Hematopoietic multipotent progenitor cell treated with erythropoietin and hydrocortisone succinate and interleukin-3 and kit ligand, for 17 days (in vitro differentiated cells): ENCODE data around the gene CDH22.
A peak's percentile ranks its signal among the peaks of the same experiment; 100 is the strongest.

Source experiments
- DNase-seq: peaks from one replicate; pipeline ENCODE4 v3.0.0-alpha.2; 2015; ENCODE audit warnings: low spot score

CDH22 gene

DNA sequence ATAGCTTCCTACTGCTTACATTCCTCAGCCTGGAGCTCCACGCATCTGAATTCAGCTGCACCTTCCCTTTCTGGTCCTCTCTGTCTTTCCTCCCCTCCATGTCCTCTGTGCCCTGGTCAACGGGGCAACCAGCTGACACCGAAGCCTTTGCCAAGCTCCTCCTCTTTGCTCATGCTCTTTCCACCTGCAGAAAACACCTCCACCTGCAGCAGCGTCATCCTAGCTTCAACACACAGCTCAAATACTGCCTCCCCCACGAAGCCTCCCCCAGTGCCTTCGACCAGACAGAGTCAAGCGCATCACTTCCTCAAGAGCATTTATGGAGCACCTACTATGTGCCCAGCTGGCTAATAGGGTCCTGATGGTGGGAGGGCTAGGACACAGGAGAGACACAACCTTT lies 9.2 kb downstream of the CDH22 start:
- no peak for DNase-seq

DNA sequence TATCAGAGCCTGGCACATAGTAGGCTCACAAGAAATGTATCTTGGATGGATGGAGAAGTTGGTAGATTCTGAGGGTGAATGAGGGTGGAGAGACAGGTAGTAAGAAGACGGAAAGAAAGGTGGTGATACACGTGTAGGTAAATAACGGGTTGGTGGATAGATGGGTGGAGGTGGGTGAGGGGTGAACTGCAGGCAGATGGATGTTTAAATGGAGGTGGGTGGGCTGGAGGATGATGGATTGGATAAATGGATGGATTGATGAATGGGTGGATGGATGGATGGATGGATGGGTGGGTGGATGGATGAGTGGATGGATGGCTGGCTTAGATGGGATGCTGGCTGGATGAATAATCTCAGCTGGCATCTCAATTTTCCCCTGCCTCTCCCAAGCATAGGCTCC lies 9.9 kb downstream of the CDH22 start:
- DNase-seq = no peak

DNA sequence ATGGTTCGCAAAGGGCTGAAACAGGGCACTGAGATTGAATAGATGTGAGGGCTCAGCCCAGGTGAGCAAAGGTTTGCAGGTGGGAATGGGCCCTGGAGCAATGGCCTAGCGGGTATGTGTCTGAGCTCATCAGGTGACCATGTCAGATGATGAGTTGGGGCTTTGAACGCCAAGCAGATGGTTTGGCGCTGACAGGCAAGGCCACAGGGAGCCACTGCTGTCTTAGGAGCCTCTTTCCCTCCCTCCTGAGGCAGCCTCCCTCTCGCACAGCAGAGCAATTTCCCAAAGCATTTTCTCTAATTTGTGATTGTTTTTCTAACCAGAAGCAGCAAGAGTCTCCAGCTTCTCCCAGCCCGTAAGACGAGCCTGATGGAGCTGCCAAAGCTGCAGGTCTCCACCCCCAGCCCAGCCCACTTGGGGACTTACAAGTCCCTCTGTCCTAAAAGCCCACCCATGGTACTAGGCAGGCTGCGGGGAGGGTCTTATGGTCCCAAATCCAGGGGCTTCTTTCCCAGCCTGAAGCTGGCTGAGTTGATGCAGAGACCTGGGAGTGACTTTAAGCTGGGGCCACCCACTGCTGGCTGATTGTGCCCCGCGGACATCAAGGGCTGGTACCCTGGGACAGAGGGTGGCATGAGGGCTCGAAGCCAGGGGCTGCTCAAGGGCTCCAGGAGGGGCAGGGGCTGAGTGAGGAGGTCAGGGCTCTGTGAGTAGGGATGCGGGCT lies 11.6 kb downstream of the CDH22 start:
- DNase-seq = no peak

- DNase-seq = no peak
Observed at GRCh38 chr20:46293084-46293483, 15.2 kb downstream of the CDH22 start.

DNA sequence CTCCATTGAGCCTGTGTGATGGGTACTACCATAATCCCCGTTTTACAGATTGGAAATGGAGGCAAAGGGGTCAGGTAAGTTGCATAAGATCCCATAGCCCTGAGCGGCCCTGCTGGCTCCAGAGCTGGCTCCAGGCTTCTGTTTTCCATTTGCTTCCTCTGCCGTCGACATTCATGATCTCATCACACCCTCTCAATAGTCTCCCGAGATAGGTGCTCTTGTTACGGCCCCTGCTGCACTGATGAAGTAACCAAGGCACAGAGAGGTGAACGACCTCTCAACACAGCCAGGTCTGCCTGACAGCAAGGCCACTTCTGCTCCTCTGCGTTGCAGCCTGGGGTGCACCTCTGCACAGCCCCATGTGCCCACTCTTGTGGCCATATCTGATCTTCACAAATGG lies 16.9 kb downstream of the CDH22 start:
- no peak for DNase-seq

DNA sequence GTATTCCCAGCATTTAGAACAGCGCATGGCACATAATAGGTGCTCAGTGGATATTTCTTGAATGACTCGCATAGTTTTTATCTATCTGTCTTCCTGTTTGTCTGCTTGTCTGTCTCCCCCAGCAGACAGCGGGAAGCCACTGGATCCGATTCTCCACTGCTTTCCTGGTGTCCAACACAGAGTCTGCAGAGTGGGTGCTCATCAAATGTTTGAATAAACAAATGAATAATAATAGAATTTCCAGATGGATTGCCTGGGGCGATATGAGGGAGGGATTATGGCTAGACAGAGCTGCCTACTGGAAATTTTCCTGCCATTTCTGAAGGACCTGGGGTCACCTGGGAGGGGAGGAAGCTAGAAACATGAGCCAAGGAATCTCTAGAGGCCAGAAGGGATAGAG lies 18.9 kb downstream of the CDH22 start:
- no peak for DNase-seq

- DNase-seq = no peak
Observed at GRCh38 chr20:46286977-46287376, 21.3 kb downstream of the CDH22 start.

- no peak for DNase-seq
Observed at GRCh38 chr20:46286382-46286781, 21.9 kb downstream of the CDH22 start.

DNA sequence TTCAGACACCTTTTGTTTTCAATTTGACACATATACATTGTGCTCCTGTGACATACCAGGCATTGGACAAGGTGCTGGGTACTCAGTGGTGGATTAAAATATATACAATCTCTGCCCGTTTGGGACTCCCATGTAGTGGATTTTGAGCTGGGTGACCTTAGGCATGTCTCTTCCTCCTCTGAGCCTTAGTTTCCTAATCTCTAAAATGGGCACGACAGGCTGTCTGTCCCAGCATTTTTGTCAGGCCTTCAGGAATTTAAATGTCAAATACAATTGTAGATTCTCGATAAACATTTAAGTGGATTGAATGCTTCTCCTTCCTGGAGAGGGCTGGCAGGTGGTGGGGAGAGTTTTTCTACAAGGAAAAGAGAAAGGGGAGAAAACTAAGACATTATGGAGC lies 22.6 kb downstream of the CDH22 start:
- DNase-seq = no peak

- DNase-seq = no peak
Observed at GRCh38 chr20:46285072-46285471, 23.2 kb downstream of the CDH22 start.

DNA sequence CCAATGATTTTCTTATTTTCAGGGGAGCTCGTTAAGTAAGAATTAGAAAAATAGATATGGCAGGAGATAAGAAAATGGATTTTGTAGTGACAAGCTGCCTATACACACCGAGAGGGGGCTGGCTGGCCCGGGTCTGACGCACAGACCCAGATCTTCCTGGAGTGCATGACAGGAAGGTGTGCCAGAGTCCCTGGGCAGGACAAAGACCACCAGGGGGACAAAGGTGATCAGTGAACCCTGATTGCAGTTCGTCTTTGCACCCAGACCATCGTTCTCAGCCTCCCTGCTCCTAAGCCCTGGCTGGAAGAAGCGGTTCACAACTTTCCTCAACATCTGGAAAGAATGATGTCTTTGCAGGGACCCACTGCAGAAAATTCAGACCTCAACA lies 24.3 kb downstream of the CDH22 start:
- no peak for DNase-seq

GRCh38 chr20:46283426-46284039 lies 24.8 kb downstream of the CDH22 start:
- DNase-seq = no peak

DNA sequence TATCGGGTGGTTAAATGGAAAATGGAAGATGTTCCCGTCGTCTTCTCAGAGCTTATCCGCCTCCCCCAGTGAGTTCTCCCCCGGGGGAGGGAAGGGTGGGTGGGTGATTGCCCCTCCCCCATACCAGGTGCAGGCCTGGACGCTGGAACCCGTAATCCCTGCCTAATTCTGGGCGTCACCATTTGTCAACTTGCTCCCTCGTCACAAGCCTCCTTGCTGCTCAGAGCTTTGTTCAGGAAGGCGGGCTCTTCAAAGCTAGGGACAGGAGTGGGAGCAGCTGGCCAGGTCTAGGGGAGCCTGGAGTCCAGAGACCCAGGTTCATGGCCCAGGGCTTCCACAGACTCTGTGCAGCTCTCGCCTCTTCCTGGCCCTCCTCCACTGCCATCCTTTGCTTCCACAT lies 25.6 kb downstream of the CDH22 start:
- DNase-seq = no peak

GRCh38 chr20:46279103-46279502 lies 29.2 kb downstream of the CDH22 start:
- DNase-seq = peak; percentile 5

GRCh38 chr20:46277602-46278001 lies 30.7 kb downstream of the CDH22 start:
- no peak for DNase-seq

- DNase-seq = no peak
Observed at GRCh38 chr20:46276531-46276930, 31.8 kb downstream of the CDH22 start.

GRCh38 chr20:46275091-46275490 lies 33.2 kb downstream of the CDH22 start:
- DNase-seq = no peak

DNA sequence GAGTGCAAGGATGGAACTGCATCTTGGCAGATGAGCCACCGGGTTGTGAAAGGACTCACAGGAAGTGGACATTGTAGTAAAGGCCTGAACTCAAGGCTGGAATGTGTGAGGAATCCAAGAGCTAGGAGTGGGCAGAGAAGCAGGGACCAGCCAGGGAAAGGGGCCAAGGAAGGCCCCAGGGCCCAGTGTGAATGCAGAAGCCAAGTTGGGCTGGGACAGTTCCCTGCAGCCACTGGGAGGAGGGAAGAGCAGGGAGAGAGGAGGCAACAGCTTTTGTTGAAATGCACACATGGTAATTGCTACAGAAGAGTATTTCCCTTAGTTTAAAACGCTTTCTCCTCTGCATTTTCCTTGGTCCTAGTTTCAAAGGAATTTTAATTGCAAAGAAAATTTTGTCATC lies 34.6 kb downstream of the CDH22 start:
- DNase-seq = no peak

- no peak for DNase-seq
Observed at GRCh38 chr20:46272389-46273047, 35.8 kb downstream of the CDH22 start.

DNA sequence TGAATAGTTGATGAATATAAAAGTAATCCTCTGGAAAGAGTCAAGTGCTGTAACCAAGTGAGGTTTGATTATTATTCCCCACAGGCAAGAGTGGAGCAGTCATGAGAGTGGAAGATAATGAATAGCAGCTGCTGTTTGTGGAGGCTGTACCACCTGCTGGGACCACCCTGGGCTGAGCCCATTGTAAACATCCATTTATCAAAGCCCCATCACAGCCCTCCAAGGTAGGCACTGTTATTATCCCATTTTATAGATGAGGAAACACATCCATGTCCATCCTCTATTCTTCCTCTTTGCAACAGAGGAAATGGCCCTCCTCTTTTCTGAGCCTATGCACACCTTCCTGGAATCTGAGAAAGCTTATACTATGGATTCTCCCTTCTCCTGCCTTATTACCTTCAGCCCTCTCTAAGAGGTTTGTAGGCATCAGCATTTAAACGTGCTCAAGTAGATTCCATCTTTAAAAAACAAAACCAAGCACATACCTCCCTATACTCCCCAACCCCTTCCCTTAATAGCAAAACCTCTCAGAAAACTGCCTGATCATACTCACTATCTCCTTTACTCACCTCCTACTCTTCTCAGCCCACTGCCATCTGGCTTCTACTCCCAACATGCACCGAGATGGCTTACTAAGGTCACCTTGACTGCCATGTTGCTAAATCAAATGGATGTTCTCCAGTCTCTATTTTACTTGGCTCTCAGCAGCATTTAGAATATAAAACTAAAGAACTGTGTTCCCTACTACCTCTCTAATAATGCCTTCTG lies 37.1 kb downstream of the CDH22 start:
- no peak for DNase-seq

DNA sequence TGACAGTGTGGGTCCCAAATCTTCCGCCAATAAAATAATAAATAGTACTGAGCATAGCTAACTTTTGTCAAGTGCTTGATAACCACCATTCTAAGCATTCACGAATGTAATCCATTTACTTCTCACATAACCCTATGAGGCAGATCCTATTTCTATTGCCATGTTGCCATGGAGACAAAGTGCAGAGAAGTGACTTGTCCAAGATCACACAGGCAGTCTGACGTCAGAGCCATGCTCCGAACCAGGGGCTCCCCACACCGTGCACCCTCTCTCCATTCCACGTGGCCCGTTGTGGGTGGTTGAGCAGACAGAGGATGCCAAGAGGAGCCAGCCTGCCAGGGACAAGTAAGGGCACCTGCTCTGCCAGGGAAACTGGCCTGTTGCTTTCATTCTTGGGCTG lies 38.9 kb downstream of the CDH22 start:
- no peak for DNase-seq

GRCh38 chr20:46268662-46269061 lies 39.6 kb downstream of the CDH22 start:
- no peak for DNase-seq

GRCh38 chr20:46268131-46268614 lies 40.1 kb downstream of the CDH22 start:
- no peak for DNase-seq
